Activated gamma-delta T cell treated with Interleukin-2 at 50 U/mL for 16 hours (primary cell): ENCODE measurements around the gene LDB2.
"Not testable (repeated sequence)": the region's sequence is repeated elsewhere in the genome, so short reads cannot be mapped to it uniquely, and the experiment has no call there.

Experiments used
- DNase-seq: peaks from one replicate; pipeline ENCODE4 v3.0.0-alpha.2; 2020

The LDB2 gene

GRCh38 chr4:16629274-16629673, 269.2 kb downstream of the LDB2 start:
- not testable (repeated sequence) for DNase-seq

- not testable (repeated sequence) for DNase-seq
These were observed 269.6 kb downstream of the LDB2 start for GRCh38 chr4:16628835-16629234.

DNA sequence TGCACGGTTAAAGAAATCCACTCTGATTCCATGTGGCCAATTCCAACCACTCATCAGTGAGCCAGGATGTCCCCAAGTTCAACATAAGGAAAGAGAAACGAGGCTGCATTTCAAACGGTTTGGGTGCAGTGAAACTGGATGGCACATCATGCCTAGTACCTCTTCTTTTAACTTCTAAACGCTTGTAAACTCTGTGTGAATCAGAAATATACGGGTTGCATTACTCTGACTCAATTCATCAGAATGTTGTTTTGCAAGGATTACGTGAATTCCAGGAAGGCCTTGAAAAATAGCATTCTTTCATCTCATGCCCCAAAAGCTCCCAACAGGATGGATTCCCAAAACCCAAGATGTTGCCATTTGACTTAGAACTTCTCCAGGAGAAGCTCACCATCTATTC, 270.4 kb downstream of the LDB2 start:
- DNase-seq: no peak

GRCh38 chr4:16626945-16627344, 271.5 kb downstream of the LDB2 start:
- DNase-seq: no peak

DNA sequence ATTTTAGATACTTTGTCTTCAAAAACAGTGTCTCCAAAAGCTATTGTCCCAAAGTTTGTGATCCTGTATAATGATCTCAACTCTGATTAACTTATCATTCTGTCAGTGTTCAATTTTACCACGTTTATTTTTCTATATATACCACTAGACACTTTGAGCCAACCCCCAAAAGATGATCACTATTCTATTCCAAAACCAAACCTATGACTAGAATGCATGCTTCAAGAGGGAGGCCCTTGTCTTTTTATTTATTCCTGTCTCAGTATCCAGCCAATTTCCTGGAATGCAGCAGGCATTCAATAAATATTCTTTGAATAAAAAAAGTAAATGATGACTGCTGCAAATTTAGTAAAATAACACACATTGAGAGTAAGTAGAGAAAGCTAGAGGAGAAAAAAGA, 275.6 kb downstream of the LDB2 start:
- DNase-seq: no peak

DNA sequence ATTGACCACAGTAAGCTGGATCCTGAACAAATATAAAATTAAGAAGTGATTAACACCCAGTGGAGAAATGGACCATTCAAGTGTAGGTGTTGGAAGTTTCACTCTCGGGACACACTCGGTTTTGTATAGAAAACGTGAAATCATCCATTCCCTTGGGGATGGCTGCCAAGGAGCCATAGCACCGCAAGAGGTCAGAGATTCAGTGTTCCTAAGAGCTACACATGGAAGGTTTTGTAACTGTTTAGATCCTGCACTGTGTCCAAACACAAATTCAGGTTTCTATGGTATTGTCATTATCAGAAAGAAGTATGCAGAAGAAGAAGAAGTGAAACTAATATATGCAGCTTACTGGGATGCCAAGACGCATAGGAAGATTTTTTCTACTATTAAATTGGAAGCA, 281.0 kb downstream of the LDB2 start:
- no peak for DNase-seq

- DNase-seq: no peak
These were observed 281.4 kb downstream of the LDB2 start for GRCh38 chr4:16617011-16617410.

DNA sequence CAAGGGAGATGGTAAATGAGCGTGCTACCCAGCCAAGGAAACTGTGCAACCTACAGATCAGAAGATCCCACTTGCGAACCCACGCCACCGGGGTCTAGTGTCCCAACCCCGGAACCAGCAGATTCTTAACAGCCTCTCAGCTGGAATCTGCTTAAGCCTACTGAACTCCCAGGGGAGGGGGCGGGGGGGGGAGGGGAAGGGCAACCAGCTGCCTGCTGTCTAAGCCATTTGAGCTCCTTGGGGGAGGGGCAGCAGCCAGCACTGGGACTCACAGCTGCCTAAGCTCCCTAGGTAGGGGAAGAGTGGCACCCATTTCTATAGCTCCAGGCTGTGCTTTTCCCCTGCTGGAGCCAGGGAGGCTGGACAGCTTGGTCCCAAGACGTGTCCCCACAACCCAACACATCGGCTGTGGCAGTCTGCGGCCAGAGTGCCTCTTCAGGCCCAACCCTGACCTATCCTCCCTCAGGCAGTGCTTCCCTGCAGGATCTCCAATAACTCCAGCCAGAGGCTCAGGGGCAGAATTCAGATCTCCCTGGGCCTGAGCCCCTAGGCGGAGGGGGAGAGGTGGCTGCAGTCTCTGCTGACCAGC, 289.2 kb downstream of the LDB2 start:
- no peak for DNase-seq

DNA sequence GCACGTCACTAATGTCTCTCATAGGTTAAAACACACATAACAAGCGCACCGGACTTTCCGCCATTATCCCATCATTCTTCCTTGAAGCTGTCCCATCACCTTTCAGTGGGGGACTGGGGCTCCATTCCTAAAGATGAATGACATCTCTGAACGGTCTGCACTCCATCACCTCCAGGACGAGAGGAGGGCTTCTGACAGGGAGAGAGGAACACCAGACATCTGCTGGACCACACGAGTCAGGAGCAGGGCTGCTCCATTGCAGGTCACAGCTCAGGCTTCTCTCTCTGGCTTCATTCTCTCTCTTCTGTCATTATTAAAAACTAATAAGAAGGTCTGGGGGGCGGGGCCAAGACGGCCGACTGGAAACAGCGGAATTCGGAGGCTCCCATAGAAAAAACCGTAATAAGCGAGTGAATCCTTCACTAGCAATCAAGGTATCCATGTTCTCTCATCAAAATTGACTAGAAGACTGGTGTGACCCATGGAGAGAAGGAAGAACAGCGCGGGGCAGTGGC, 289.8 kb downstream of the LDB2 start:
- DNase-seq: no peak

DNA sequence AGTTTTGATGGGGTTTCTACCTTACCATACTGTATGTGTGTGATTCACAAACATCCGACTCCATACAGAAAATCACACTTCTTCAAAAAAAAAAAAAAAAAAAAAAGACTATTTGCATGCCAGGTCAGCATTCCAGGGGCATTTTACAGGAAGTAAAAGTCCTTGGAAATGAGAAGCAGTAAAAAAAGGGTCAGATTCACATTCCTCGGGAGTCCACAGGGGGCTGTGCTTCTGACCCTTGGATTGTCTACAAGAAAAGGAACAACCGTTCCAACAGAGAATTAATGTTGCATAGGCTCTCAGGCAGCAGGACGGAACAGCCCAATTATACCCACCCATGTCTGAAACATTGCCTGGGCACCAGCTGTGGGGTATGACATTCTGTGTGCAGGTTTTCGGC, 290.3 kb downstream of the LDB2 start:
- no peak for DNase-seq

DNA sequence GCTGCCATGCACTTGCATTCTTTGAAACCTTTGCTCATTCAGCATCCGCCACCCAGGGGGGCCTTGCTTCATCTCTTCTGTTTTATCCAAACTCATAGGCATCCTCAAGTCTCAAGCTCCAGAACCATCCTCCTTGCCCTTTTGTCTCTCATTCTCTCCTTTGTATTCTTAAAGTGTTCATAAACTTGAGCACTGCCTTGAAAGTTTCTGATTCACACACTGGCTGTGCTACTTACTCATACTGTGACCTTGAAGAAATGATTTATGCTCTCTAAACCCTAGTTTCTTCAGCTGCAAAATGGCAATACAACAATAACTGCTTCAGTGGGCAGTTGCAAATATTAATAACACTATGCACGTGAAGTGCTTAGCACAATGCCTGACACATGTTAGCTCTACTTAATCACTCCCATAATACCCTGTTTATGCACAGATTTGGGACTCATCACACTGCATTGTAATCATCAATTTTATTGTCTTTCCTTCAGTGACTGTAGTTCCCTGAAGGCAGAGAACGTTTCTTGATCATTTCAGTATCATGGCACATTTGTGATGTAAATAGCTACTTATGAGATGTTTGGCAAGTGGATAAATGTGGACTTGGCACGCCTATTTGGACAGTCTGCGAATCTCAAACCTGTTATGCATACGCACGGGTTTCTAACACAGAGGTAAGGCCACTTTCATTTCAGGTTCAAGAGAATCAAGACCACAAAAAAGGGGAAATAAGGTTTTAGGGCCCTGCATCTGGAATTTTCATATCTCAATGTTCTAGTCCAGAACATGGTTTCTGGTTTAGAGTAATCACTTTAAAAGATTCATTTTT, 291.0 kb downstream of the LDB2 start:
- DNase-seq: no peak

DNA sequence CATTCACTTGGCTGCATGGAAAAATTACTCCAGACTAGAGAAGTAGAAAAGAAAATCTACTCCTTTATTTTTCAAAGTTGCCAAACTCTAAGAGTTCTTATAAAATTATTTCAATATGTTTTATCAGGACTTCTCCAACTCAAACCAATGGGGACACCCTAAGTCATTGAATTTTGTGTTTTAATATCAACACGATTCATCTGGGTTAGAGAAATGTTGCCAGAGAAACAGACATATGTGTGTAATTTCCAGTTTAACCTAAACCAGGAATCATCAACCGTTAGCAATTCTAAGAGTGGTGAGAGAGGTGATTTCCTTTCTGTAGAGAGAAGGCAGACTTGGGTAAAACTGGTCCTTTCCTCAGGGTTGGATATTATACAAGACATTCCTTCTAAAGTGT, 291.8 kb downstream of the LDB2 start:
- DNase-seq: no peak

DNA sequence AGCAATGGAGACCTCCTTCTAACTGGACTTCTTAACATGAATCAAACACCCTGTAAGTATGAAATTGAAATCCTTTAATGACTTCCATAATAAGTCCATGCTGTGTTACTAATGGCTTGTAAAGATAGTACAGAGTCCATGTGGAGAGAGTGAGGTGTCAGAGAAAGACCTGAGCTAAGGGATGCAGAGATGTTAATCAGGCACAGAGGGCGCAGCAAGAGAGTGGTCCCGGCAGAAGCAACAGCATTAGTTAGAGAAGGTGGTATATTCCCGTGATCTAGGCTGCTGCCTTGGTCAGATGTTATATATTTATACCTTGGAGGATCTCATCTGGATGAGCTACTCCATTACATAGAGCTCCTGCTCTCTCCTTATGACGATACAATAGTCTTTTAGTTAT, 295.3 kb downstream of the LDB2 start:
- DNase-seq: no peak

DNA sequence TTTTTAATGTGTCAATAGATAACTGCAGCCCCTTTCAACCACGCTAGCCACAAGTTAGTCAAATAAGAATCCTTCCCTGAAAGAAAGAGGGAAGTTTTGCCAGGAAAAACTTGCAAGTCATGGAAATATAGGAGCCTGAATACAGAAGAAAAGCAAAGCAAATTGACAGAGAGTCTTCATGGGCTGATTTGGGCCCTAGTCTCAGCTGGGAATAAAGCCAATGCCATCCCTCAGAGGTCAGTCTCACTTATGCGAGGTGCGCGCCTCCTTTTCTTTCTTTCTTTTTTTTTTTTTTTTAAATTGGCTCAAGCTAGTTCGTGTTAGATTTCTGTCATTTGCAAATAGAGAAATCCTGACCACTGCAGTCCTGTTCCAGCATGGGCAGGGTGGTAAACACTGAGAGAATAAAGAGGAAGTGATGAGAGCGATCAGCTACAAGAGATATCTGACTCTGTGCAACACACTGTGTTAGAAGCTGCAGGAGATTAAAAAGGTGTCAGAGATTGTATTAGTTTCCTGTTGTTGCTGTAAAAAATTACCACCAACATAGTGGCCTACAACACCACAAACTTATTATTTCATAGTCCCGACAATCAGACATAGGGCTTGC, 299.7 kb downstream of the LDB2 start:
- DNase-seq: no peak

DNA sequence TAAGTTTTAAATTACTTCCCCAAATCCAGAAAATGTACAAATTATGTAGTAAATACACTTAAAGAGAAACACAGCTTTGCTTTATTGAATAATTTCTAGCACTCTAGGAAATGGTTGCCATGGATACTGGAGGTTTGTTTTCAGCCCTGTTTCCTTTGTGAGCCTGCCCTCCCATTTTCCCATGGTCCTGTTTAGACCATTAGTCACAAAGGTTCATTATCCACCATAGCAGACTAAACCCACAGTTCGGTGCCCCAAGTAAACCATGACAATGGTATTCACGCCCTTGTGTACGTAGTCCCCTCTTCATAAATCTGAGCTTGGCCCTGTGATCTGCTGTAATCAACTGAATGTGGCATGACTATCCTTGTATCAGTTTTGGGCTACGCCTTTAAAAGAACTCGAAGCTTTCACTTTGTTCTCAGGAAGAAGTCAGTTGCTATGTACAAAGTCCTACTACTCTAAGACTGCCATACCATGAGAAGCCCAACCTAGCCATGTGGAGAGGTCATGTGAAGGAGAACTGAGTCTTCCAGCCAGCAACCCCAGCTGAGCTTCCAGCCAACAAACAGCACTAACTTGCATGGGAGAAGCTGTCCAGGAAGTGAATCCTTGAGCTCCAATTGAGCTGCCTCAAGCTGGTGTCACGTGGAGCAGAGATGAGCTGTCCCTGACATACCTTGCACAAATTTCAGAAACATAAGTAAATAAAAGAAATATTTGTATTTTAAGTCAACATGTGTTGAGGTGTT, 300.4 kb downstream of the LDB2 start:
- no peak for DNase-seq

GRCh38 chr4:16597443-16597842, 301.0 kb downstream of the LDB2 start:
- DNase-seq: no peak

- no peak for DNase-seq
These were observed 302.2 kb downstream of the LDB2 start for GRCh38 chr4:16596267-16596666.

GRCh38 chr4:16594128-16594527, 304.3 kb downstream of the LDB2 start:
- no peak for DNase-seq

DNA sequence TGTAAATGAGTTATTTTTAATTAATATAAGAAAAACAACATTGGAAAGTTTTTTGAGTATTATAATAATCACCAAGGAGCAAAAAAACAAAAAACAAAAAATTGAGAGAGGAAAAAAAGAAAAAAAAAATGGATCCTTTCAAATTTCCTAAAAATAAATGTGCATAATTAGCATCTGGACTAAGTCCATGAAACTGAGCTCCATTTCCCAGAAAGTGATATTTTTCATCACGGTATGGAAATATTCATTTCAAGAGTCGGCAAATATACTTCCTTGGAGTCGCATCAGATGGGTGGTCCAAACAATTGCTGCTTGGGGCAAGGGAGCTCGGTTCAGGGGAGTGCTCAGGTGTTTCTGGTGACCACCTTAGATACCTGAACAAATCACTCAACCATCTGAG, 305.1 kb downstream of the LDB2 start:
- DNase-seq: no peak

DNA sequence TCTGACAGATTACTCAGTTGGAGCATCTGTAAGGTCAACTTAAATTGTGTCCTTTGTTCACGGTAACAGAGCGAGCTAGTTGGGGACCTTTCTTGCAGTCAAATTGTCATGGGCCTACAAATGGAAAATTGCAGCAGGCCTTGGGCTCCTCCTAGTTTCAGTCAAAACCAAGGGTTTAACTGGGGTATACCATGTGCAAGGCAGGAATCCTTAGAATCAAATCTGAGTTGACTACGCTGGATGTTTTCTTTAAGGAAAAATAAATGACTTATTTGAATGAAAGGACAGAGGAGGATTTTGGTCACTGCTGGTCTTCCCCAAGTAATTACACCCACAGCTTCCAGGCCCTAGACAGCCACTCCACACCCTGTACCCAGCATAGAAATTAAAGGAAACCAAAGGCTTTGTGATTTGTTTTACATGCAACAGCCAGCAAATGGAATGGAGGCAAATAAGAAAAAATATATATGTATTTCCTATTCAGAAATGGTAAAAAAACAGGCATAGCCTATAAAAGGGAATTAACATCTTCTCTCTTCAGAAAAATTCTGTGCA, 307.1 kb downstream of the LDB2 start:
- no peak for DNase-seq

DNA sequence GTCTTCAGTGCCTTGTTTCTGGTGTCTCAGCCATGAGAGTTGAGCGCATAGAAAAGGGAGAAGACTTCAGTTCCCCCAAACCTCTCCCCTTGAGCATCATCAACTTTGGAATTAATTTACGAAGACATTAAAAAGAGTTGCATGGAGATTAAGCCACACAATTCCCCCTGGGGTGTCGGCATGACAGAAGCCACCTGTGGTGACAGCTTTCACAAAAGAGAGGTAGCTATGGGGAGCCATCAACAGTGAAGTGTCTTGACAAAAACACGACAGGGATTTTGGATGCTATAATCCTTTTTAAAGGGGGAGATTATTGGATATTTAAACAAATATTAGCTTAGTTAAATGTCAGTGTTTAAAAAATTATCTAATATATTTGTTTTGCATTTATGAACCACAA, 307.6 kb downstream of the LDB2 start:
- DNase-seq: no peak

GRCh38 chr4:16588651-16589050, 309.8 kb downstream of the LDB2 start:
- DNase-seq: no peak

- DNase-seq: no peak
These were observed 310.3 kb downstream of the LDB2 start for GRCh38 chr4:16588149-16588548.
